ENCODE results near the gene NCSTN.

NCSTN gene

GRCh38 chr1:160342953-160343869 is at the start of gene NCSTN, which contains the start of gene COPA:
Gene NCSTN (plus strand): TSS chr1:160343383. CDS start chr1:160343397, 14 bp downstream.
Gene COPA (minus strand): TSS chr1:160343250. CDS start chr1:160343170, 80 bp downstream.
- TF ChIP-seq GATA3 (IDR thresholded peaks at IDR 0.05; ENCODE audit: low read depth, low read length), result no peak
- TF ChIP-seq GATA2 (IDR thresholded peaks at IDR 0.05; ENCODE audit: low read depth, low read length), result no peak

- TF ChIP-seq GATA2 (IDR thresholded peaks at IDR 0.05; ENCODE audit: low read depth, low read length) (no peak), GATA3 (IDR thresholded peaks at IDR 0.05; ENCODE audit: low read depth, low read length) (no peak)
Measured at GRCh38 chr1:160296036-160296435, 47.1 kb upstream of the NCSTN start.

GRCh38 chr1:160300173-160300572 is 43.0 kb upstream of the NCSTN start:
- no peak for TF ChIP-seq GATA2 (IDR thresholded peaks at IDR 0.05; ENCODE audit: low read depth, low read length)
- TF ChIP-seq GATA3 (IDR thresholded peaks at IDR 0.05; ENCODE audit: low read depth, low read length), result no peak

- no peak for TF ChIP-seq GATA3 (IDR thresholded peaks at IDR 0.05; ENCODE audit: low read depth, low read length)
- no peak for TF ChIP-seq GATA2 (IDR thresholded peaks at IDR 0.05; ENCODE audit: low read depth, low read length)
Measured at GRCh38 chr1:160307118-160307791, 35.9 kb upstream of the NCSTN start.

GRCh38 chr1:160308451-160309184 is 34.6 kb upstream of the NCSTN start:
- TF ChIP-seq GATA2 (IDR thresholded peaks at IDR 0.05; ENCODE audit: low read depth, low read length), result no peak
- TF ChIP-seq GATA3 (IDR thresholded peaks at IDR 0.05; ENCODE audit: low read depth, low read length), result no peak

GRCh38 chr1:160309185-160309557 is 34.0 kb upstream of the NCSTN start:
- TF ChIP-seq GATA2 (IDR thresholded peaks at IDR 0.05; ENCODE audit: low read depth, low read length), result no peak
- no peak for TF ChIP-seq GATA3 (IDR thresholded peaks at IDR 0.05; ENCODE audit: low read depth, low read length)

GRCh38 chr1:160309571-160309970 is 33.6 kb upstream of the NCSTN start:
- no peak for TF ChIP-seq GATA3 (IDR thresholded peaks at IDR 0.05; ENCODE audit: low read depth, low read length)
- no peak for TF ChIP-seq GATA2 (IDR thresholded peaks at IDR 0.05; ENCODE audit: low read depth, low read length)

GRCh38 chr1:160315359-160315758 is 27.8 kb upstream of the NCSTN start:
- TF ChIP-seq GATA2 (IDR thresholded peaks at IDR 0.05; ENCODE audit: low read depth, low read length) (no peak), GATA3 (IDR thresholded peaks at IDR 0.05; ENCODE audit: low read depth, low read length) (no peak)

GRCh38 chr1:160322831-160323230 is 20.4 kb upstream of the NCSTN start:
- no peak for TF ChIP-seq GATA3 (IDR thresholded peaks at IDR 0.05; ENCODE audit: low read depth, low read length)
- no peak for TF ChIP-seq GATA2 (IDR thresholded peaks at IDR 0.05; ENCODE audit: low read depth, low read length)

- no peak for TF ChIP-seq GATA2 (IDR thresholded peaks at IDR 0.05; ENCODE audit: low read depth, low read length)
Measured at GRCh38 chr1:160325252-160325651, 17.9 kb upstream of the NCSTN start.

- TF ChIP-seq GATA3 (IDR thresholded peaks at IDR 0.05; ENCODE audit: low read depth, low read length), result no peak
Measured at GRCh38 chr1:160326418-160326817, 16.8 kb upstream of the NCSTN start.

- TF ChIP-seq GATA2 (IDR thresholded peaks at IDR 0.05; ENCODE audit: low read depth, low read length) (no peak), GATA3 (IDR thresholded peaks at IDR 0.05; ENCODE audit: low read depth, low read length) (no peak)
Measured at GRCh38 chr1:160328184-160328583, 15.0 kb upstream of the NCSTN start.

- no peak for TF ChIP-seq GATA3 (IDR thresholded peaks at IDR 0.05; ENCODE audit: low read depth, low read length)
Measured at GRCh38 chr1:160330119-160330518, 13.1 kb upstream of the NCSTN start.

- TF ChIP-seq GATA2 (IDR thresholded peaks at IDR 0.05; ENCODE audit: low read depth, low read length), result no peak
- TF ChIP-seq GATA3 (IDR thresholded peaks at IDR 0.05; ENCODE audit: low read depth, low read length), result no peak
Measured at GRCh38 chr1:160332516-160332915, 10.7 kb upstream of the NCSTN start.

All from SH-SY5Y (cell line).